NB4 (cell line): Measurements from ENCODE around the gene PREP.

Experiments used
- CTCF ChIP-seq: IDR thresholded peaks from one replicate; pipeline ENCODE4 v1.5.1; 2012; ENCODE audit warnings: low read depth, low read length
- POLR2A ChIP-seq: IDR thresholded peaks from 2 replicates; pipeline ENCODE4 v1.6.1; 2011; ENCODE audit warnings: mild to moderate bottlenecking; ENCODE audit not compliant: insufficient read length; ENCODE audit errors: extremely low read depth
- TF ChIP-seq, protein P1 (sequence below): IDR thresholded peaks from 2 replicates; pipeline ENCODE4 v1.6.1; 2011; ENCODE audit warnings: low read depth, low read length

DNA sequence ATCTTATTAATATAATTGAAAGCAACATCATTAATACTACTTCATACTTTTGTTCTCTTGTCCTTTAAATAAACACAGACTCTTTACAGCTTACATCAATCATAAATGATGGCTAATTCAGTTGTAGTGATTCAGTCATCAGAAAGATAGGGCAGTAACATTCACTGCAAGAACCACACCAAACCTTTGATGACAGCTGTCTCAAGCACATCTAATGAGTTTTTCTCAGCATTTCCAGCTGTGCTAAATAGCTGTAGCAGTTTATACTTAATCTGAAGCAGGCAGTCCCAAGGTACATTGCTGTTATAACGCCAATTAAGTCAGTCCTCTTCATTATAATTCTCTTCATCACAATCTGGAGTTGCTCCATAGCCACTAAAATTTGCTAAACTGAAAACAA lies 45.7 kb downstream of the PREP start:
- TF ChIP-seq POLR2A (no peak), CTCF (no peak)
- TF ChIP-seq, protein P1, sequence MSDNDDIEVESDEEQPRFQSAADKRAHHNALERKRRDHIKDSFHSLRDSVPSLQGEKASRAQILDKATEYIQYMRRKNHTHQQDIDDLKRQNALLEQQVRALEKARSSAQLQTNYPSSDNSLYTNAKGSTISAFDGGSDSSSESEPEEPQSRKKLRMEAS = no peak
